WI38 (cell line): ENCODE measurements around the gene CFAP410.

ENCODE experiments used
- H3K4me3 ChIP-seq: 2 replicates; pipeline ENCODE4 v1.5.1; 2011; ENCODE audit warnings: low read depth, mild to moderate bottlenecking, control low read depth, low read length
- TF ChIP-seq, protein P1 (sequence below): IDR thresholded peaks from 2 replicates; pipeline ENCODE4 v1.5.1; 2012; ENCODE audit warnings: low read depth, mild to moderate bottlenecking, control low read depth, low read length

Gene CFAP410

GRCh38 chr21:44301961-44302406, 37.2 kb downstream of the CFAP410 start:
- no peak overlapping the region for H3K4me3 ChIP-seq
- TF ChIP-seq, protein P1, sequence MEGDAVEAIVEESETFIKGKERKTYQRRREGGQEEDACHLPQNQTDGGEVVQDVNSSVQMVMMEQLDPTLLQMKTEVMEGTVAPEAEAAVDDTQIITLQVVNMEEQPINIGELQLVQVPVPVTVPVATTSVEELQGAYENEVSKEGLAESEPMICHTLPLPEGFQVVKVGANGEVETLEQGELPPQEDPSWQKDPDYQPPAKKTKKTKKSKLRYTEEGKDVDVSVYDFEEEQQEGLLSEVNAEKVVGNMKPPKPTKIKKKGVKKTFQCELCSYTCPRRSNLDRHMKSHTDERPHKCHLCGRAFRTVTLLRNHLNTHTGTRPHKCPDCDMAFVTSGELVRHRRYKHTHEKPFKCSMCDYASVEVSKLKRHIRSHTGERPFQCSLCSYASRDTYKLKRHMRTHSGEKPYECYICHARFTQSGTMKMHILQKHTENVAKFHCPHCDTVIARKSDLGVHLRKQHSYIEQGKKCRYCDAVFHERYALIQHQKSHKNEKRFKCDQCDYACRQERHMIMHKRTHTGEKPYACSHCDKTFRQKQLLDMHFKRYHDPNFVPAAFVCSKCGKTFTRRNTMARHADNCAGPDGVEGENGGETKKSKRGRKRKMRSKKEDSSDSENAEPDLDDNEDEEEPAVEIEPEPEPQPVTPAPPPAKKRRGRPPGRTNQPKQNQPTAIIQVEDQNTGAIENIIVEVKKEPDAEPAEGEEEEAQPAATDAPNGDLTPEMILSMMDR = no peak

DNA sequence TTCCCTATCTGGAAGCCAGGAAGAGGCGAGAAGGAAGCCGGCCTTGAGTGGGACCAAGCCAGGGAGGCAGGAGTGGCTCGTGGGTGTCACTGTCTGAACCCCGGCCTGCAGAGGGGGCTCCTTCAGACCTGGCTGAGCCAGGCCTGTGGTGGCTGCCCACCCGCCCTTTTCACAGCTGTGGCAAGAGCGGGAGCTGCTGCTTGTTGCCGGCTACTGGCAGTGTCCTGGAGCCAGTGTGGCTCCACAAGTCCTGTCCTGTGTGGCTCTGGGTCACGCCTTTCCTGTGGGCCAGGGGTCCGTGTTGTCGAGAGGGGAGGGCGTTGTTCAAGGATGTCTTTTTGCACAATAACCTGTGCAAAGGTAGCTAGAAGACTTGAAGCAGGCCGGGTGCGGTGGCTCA, 38.0 kb downstream of the CFAP410 start:
- peak overlapping the region; percentile 72 for H3K4me3 ChIP-seq
- TF ChIP-seq, protein P1 = no peak

- peak overlapping the region; percentile 72 for H3K4me3 ChIP-seq
- TF ChIP-seq, protein P1 = no peak
Measured at GRCh38 chr21:44300262-44300959, 38.8 kb downstream of the CFAP410 start.

- peak within 1 kb of the TSS; percentile 72 for H3K4me3 ChIP-seq
Measured at GRCh38 chr21:44299458-44300261, 39.5 kb downstream of the CFAP410 start, which contains the start of gene PFKL. PFKL (plus strand) TSS chr21:44300053; CDS start chr21:44300106, 53 bp downstream.

GRCh38 chr21:44299085-44299457, 40.1 kb downstream of the CFAP410 start:
- TF ChIP-seq, protein P1 = no peak
- peak overlapping the region; percentile 72 for H3K4me3 ChIP-seq

More at GRCh38 chr21:44299458-44300261, 39.5 kb downstream of the CFAP410 start, which contains the start of gene PFKL:
- TF ChIP-seq, protein P1 = no peak

DNA sequence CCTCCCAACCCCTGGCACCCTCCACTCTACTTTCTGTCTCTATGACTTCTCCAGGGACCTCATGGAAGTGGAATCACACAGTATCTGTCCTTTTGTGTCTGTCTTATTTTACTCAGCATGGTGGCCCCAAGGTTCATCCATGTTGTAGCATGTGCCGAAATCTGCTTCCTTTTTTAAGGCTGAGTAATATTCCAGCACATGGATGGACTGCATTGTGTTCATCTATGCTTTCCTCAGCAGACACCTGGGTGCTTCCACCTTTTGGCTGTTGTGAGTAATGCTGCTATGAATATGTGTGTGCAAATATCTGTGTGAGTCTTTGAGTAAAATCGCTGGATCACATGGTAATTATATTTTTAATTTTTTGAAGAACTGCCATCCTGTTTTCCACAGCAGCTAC, 40.9 kb downstream of the CFAP410 start:
- no peak overlapping the region for H3K4me3 ChIP-seq
- TF ChIP-seq, protein P1 = no peak
